HEK293T (cell line): ENCODE data around the gene ATG2B.

Experiments used
- CTCF ChIA-PET: fragments of 350-600 bp; formaldehyde crosslinking; extraction: SDS; loops from one replicate; lab custom pipeline; 2021; ENCODE audit warnings: antibody characterized with exemption, inconsistent platforms; lab: Yijun Ruan, JAX
- POLR2A ChIA-PET: fragments of 350-600 bp; formaldehyde crosslinking; extraction: SDS; loops from one replicate; lab custom pipeline; 2020; ENCODE audit warnings: antibody characterized with exemption, inconsistent platforms; lab: Yijun Ruan, JAX
- DNase-seq: peaks from one replicate; pipeline ENCODE4 v3.0.0; 2012; ENCODE audit warnings: mixed read lengths; ENCODE audit errors: extremely low spot score
- ARNT ChIP-seq: fragments of 450-650 bp; IDR thresholded peaks from 2 replicates; pipeline ENCODE4 v1.6.1; 2017; ENCODE audit warnings: mild to moderate bottlenecking
- BHLHE40 ChIP-seq: fragments of 450-650 bp; IDR thresholded peaks from 2 replicates; pipeline ENCODE4 v1.6.1; 2016; ENCODE audit warnings: mild to moderate bottlenecking, moderate library complexity, borderline replicate concordance
- CTBP1 ChIP-seq: fragments of 450-650 bp; IDR thresholded peaks from 2 replicates; pipeline ENCODE4 v1.6.1; 2016; ENCODE audit warnings: borderline replicate concordance
- ELF4 ChIP-seq: fragments of 450-650 bp; IDR thresholded peaks from 2 replicates; pipeline ENCODE4 v1.6.1; 2017; ENCODE audit warnings: antibody characterized with exemption
- FOXA1 ChIP-seq: fragments of 450-650 bp; IDR thresholded peaks from 2 replicates; pipeline ENCODE4 v1.6.1; 2016; ENCODE audit warnings: mild to moderate bottlenecking
- FOXK2 ChIP-seq: fragments of 450-650 bp; IDR thresholded peaks from 2 replicates; pipeline ENCODE4 v1.6.1; 2016; ENCODE audit warnings: mild to moderate bottlenecking
- FOXM1 ChIP-seq: fragments of 450-650 bp; IDR thresholded peaks from 2 replicates; pipeline ENCODE4 v1.6.1; 2017; ENCODE audit warnings: mild to moderate bottlenecking, borderline replicate concordance
- HDGF ChIP-seq: fragments of 450-650 bp; IDR thresholded peaks from 2 replicates; pipeline ENCODE4 v1.6.1; 2017; ENCODE audit warnings: antibody characterized with exemption, borderline replicate concordance
- L3MBTL2 ChIP-seq: fragments of 450-650 bp; conservative IDR thresholded peaks from 2 replicates; pipeline ENCODE4 v1.6.1; 2016; ENCODE audit warnings: mild to moderate bottlenecking
- LEF1 ChIP-seq: fragments of 450-650 bp; IDR thresholded peaks from 2 replicates; pipeline ENCODE4 v1.6.1; 2017; ENCODE audit warnings: mild to moderate bottlenecking, borderline replicate concordance
- NFRKB ChIP-seq: fragments of 450-650 bp; IDR thresholded peaks from 2 replicates; pipeline ENCODE4 v1.6.1; 2016; ENCODE audit warnings: mild to moderate bottlenecking, moderate library complexity
- PKNOX1 ChIP-seq: fragments of 450-650 bp; IDR thresholded peaks from 2 replicates; pipeline ENCODE4 v1.6.1; 2016
- SP1 ChIP-seq: fragments of 450-650 bp; IDR thresholded peaks from 2 replicates; pipeline ENCODE4 v1.6.1; 2017
- SUZ12 ChIP-seq: fragments of 450-650 bp; IDR thresholded peaks from 2 replicates; pipeline ENCODE4 v1.6.1; 2016; ENCODE audit warnings: mild to moderate bottlenecking
- TARDBP ChIP-seq: fragments of 450-650 bp; IDR thresholded peaks from 2 replicates; pipeline ENCODE4 v1.6.1; 2016
- ZNF384 ChIP-seq: fragments of 450-650 bp; IDR thresholded peaks from 2 replicates; pipeline ENCODE4 v1.6.1; 2016

Gene ATG2B

DNA sequence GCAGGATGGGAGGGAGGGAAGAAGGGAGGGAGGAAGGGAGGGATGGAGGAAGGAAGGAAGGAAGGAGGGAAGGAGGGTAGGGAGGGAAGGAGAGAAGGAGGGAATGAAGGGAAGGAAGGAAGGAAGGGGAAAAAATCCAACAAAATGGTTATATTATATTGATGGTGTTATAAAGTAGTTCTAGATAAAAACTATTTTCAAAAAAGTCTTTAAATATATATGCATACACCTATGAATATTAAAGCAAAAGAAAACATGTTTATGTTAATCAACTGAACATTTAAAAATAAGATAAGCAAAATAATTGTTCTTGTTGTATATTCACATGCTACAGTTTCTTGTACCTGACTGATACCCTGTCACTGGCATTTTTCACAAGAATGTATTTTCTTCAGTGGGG lies 105.2 kb downstream of the ATG2B start:
- DNase-seq: no peak
- ChIA-PET CTCF (no interaction called here), POLR2A (no interaction called here)
- TF ChIP-seq LEF1 (no peak), NFRKB (no peak), CTBP1 (no peak), ZNF384 (no peak), L3MBTL2 (no peak), FOXM1 (no peak), PKNOX1 (no peak), SUZ12 (no peak)

DNA sequence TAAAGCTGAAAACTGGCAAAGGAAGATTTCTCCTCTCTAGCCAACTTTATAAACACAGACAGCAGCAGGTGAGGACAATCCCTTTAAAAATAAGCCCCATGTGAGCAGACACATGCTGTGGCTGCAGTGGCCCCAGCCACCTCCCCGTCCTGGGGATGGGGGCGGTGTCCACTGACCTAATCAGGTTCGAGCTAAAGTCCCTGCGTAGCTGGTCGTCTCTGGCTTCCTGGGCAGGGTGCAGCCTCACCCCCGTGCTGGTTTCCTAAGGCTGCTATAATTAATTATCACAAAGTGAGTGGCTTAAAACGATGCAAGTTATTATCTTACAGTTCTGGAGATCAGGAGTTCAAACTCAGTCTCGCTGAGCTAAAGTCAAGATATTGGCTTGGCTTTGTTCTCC lies 106.1 kb downstream of the ATG2B start:
- no peak for DNase-seq
- CTCF ChIA-PET: no interaction called here
- TF ChIP-seq FOXA1 (no peak), FOXK2 (no peak), LEF1 (no peak), HDGF (no peak), SP1 (no peak), L3MBTL2 (no peak), CTBP1 (no peak), SUZ12 (no peak), TARDBP (no peak), FOXM1 (no peak), ELF4 (no peak), BHLHE40 (no peak), NFRKB (no peak), ZNF384 (no peak), ARNT (no peak), PKNOX1 (no peak)
- POLR2A ChIA-PET: no interaction called here

DNA sequence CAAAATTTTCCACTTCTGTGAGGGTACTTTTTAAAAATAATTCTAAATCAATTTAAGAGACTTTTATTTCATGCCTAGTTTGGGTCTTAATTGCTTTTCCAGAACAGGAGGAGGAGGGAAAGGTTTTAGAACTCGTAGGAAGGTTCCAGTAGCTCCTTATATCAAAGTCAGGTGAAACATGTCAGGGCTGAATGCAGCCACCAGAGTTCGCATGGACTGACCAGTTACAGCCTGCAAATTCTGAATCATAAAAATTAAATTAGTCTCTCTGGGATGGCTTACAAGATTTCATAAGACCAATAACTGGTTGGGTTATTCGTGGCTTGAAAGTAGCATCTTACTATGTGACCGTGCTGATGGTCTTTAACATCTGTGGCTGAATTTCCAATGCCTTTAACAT lies 106.7 kb downstream of the ATG2B start:
- no peak for TF ChIP-seq ARNT
- no peak for TF ChIP-seq ZNF384
- no peak for TF ChIP-seq BHLHE40
- TF ChIP-seq SUZ12: no peak
- TF ChIP-seq FOXA1: no peak
- no peak for TF ChIP-seq PKNOX1
- no peak for TF ChIP-seq FOXM1
- TF ChIP-seq SP1: no peak
- TF ChIP-seq NFRKB: no peak
- TF ChIP-seq LEF1: no peak
- CTCF ChIA-PET: no interaction called here
- POLR2A ChIA-PET: no interaction called here

GRCh38 chr14:96255501-96256366 lies 107.4 kb downstream of the ATG2B start, which contains the start of gene BDKRB1:
TSS of gene BDKRB1 (plus strand) at chr14:96256210. CDS start at chr14:96263683, 7,473 bp downstream.
- no peak for TF ChIP-seq PKNOX1
- no peak for TF ChIP-seq TARDBP
- no peak for TF ChIP-seq SP1
- no peak for TF ChIP-seq FOXM1
- TF ChIP-seq FOXA1: no peak
- TF ChIP-seq ARNT: no peak
- no peak for TF ChIP-seq L3MBTL2
- no peak for TF ChIP-seq HDGF

More for the DNA sequence above, 106.7 kb downstream of the ATG2B start:
- no peak for DNase-seq

GRCh38 chr14:96254687-96255086 lies 108.5 kb downstream of the ATG2B start:
- TF ChIP-seq LEF1 (no peak), SUZ12 (no peak), TARDBP (no peak)
- no peak for DNase-seq
- POLR2A ChIA-PET: no interaction called here
- CTCF ChIA-PET: no interaction called here

More at GRCh38 chr14:96255501-96256366, 107.4 kb downstream of the ATG2B start, which contains the start of gene BDKRB1:
- ChIA-PET POLR2A (no interaction called here), CTCF (no interaction called here)
- no peak for DNase-seq

- ChIA-PET CTCF (interaction anchor here (0.6 kb wide), 1 partner anchor 197 kb away, joined by 5 read pairs; no protein-coding TSS in a partner anchor), POLR2A (no interaction called here)
- TF ChIP-seq NFRKB (no peak), BHLHE40 (no peak), ZNF384 (no peak), L3MBTL2 (no peak), PKNOX1 (no peak), FOXK2 (no peak), ELF4 (no peak), LEF1 (no peak), SUZ12 (no peak)
- DNase-seq: no peak
Measured at GRCh38 chr14:96252999-96253539, 110.1 kb downstream of the ATG2B start.
